Activated CD8-positive, alpha-beta T cell treated with anti-CD3 and anti-CD28 coated beads for 36 hours (primary cell): ENCODE measurements around the gene PCDHGC5. TPM values are rescaled to one million over a fixed set of nuclear protein-coding genes. Genes with fewer than 3 reads are reported as not detected.
A peak's percentile ranks its signal among the peaks of the same experiment; 100 is the strongest.

Source experiments
- ATAC-seq: fragments of 200-7000 bp; cut with Tn5 transposase; one replicate; pipeline ENCODE4 v1.10.0; 2021; ENCODE audit warnings: mild to moderate bottlenecking, moderate library complexity
- CTCF ChIA-PET: fragments of 350-600 bp; sonication (Branson Sonifier 250); formaldehyde crosslinking; loops from one replicate; lab custom pipeline; 2021; ENCODE audit warnings: antibody characterized with exemption; lab: Charles Lee
- POLR2A ChIA-PET: fragments of 350-600 bp; sonication (Branson Sonifier 250); formaldehyde crosslinking; loops from one replicate; lab custom pipeline; 2021; ENCODE audit warnings: antibody characterized with exemption; lab: Charles Lee
- DNase-seq: peaks from one replicate; pipeline ENCODE4 v3.0.0-alpha.2; 2020
- H3K27ac Mint-ChIP-seq: one replicate; pipeline ENCODE4 v1.8.0; 2021; ENCODE audit warnings: mild to moderate bottlenecking, mixed read lengths
- H3K27me3 Mint-ChIP-seq: one replicate; pipeline ENCODE4 v1.8.0; 2021; ENCODE audit warnings: mixed read lengths
- H3K36me3 Mint-ChIP-seq: one replicate; pipeline ENCODE4 v1.8.0; 2021; ENCODE audit warnings: low read depth, mixed read lengths
- H3K4me1 Mint-ChIP-seq: one replicate; pipeline ENCODE4 v1.8.0; 2021; ENCODE audit warnings: low read depth, mixed read lengths
- H3K4me3 Mint-ChIP-seq: one replicate; pipeline ENCODE4 v1.8.0; 2021; ENCODE audit warnings: mild to moderate bottlenecking, moderate library complexity, mixed read lengths
- H3K9me3 Mint-ChIP-seq: one replicate; pipeline ENCODE4 v1.8.0; 2021; ENCODE audit warnings: mixed read lengths
- CTCF ChIP-seq: fragments of 200-600 bp; IDR thresholded peaks from one replicate; pipeline ENCODE4 v1.8.0; 2022; ENCODE audit warnings: antibody characterized with exemption, mild to moderate bottlenecking
- intact Hi-C: fragments of 100-400 bp; cut with micrococcal nuclease; formaldehyde crosslinking; loops from one replicate; pipeline ENCODE4 v1.10.0; 2022
- total RNA-seq, 2 experiments: library from RNA; stranded (reverse); gene quantifications; one replicate each; pipeline ENCODE4 v1.2.3, GENCODE V29; 2021

Gene PCDHGC5
- total RNA-seq, 2 experiments from 2014 or later: not detected

GRCh38 chr5:141477815-141478214 lies 11.1 kb upstream of the PCDHGC5 start:
- ATAC-seq (no peak), DNase-seq (no peak)
- TF ChIP-seq CTCF: no peak
- H3K27ac Mint-ChIP-seq: no peak overlapping the region
- H3K9me3 Mint-ChIP-seq: no peaks in the 10 kb centered on the region
- peaks cover 25% of the 10 kb centered on the region for H3K4me1 Mint-ChIP-seq
- CTCF ChIA-PET: interaction anchor here (0.8 to 4.7 kb wide), 7 partner anchors 12 to 86 kb away, joined by 3 to 28 read pairs (median 3); no protein-coding TSS in a partner anchor
- intact Hi-C loops: no loop called here
- POLR2A ChIA-PET: interaction anchor here (1.2 kb wide), 1 partner anchor 36 kb away, joined by 5 read pairs; no protein-coding TSS in a partner anchor
- no peaks in the 10 kb centered on the region for H3K36me3 Mint-ChIP-seq
- peaks cover 61% of the 10 kb centered on the region for H3K27me3 Mint-ChIP-seq
- no peak overlapping the region for H3K4me3 Mint-ChIP-seq

- TF ChIP-seq CTCF: no peak
- H3K9me3 Mint-ChIP-seq: no peaks in the 10 kb centered on the region
- intact Hi-C loops: no loop called here
- ChIA-PET POLR2A (interaction anchor here (0.8 to 1.2 kb wide), 2 partner anchors 30 to 36 kb away, joined by 3 to 5 read pairs; no protein-coding TSS in a partner anchor), CTCF (interaction anchor here (0.8 to 2.3 kb wide), 6 partner anchors 14 to 86 kb away, joined by 3 to 9 read pairs (median 3); no protein-coding TSS in a partner anchor)
- peaks cover 64% of the 10 kb centered on the region for H3K27me3 Mint-ChIP-seq
- no peaks in the 10 kb centered on the region for H3K36me3 Mint-ChIP-seq
- H3K4me3 Mint-ChIP-seq: no peak overlapping the region
- DNase-seq (peak; percentile 36), ATAC-seq (no peak)
- no peak overlapping the region for H3K27ac Mint-ChIP-seq
- H3K4me1 Mint-ChIP-seq: peaks cover 25% of the 10 kb centered on the region
Measured at GRCh38 chr5:141478321-141478945, 10.4 kb upstream of the PCDHGC5 start.

GRCh38 chr5:141479776-141480175 lies 9.1 kb upstream of the PCDHGC5 start:
- Mint-ChIP-seq H3K9me3 (no peaks in the 10 kb centered on the region), H3K27me3 (peaks cover 74% of the 10 kb centered on the region), H3K4me3 (no peak overlapping the region), H3K27ac (no peak overlapping the region), H3K4me1 (peaks cover 28% of the 10 kb centered on the region), H3K36me3 (no peaks in the 10 kb centered on the region)
- ATAC-seq (no peak), DNase-seq (no peak)
- intact Hi-C loops: no loop called here
- POLR2A ChIA-PET: no interaction called here
- TF ChIP-seq CTCF: no peak
- CTCF ChIA-PET: interaction anchor here (0.6 to 2.0 kb wide), 5 partner anchors 9 to 59 kb away, joined by 3 to 9 read pairs (median 6); partner anchors contain the start of genes PCDHGA11, PCDHGA12 and PCDHGC5

- no peak for TF ChIP-seq CTCF
- H3K27me3 Mint-ChIP-seq: peaks cover 74% of the 10 kb centered on the region
- ATAC-seq (no peak), DNase-seq (no peak)
- peaks cover 9% of the 10 kb centered on the region for H3K4me1 Mint-ChIP-seq
- intact Hi-C loops: no loop called here
- ChIA-PET CTCF (interaction anchor here (0.6 to 3.2 kb wide), 5 partner anchors 23 to 87 kb away, joined by 3 to 11 read pairs (median 3); partner anchors contain the start of genes PCDHGA11, PCDHGA12 and PCDHGB5), POLR2A (interaction anchor here (0.8 kb wide), 1 partner anchor 11 kb away, joined by 3 read pairs; no protein-coding TSS in a partner anchor)
- H3K27ac Mint-ChIP-seq: no peak overlapping the region
- no peaks in the 10 kb centered on the region for H3K36me3 Mint-ChIP-seq
- H3K9me3 Mint-ChIP-seq: no peaks in the 10 kb centered on the region
- no peak overlapping the region for H3K4me3 Mint-ChIP-seq
Measured at GRCh38 chr5:141483902-141484301, 5.0 kb upstream of the PCDHGC5 start.

GRCh38 chr5:141484310-141484640 lies 4.6 kb upstream of the PCDHGC5 start:
- ChIA-PET CTCF (interaction anchor here (0.6 to 3.2 kb wide), 5 partner anchors 23 to 87 kb away, joined by 3 to 11 read pairs (median 3); partner anchors contain the start of genes PCDHGA11, PCDHGA12 and PCDHGB5), POLR2A (interaction anchor here (0.8 kb wide), 1 partner anchor 11 kb away, joined by 3 read pairs; no protein-coding TSS in a partner anchor)
- intact Hi-C loops: no loop called here
- Mint-ChIP-seq H3K9me3 (no peaks in the 10 kb centered on the region), H3K27ac (no peak overlapping the region), H3K27me3 (peaks cover 75% of the 10 kb centered on the region), H3K4me3 (no peak overlapping the region), H3K4me1 (peaks cover 9% of the 10 kb centered on the region), H3K36me3 (no peaks in the 10 kb centered on the region)
- no peak for ATAC-seq
- DNase-seq: no peak
- TF ChIP-seq CTCF: no peak
